GM13976 (cell line): ENCODE data around the gene BMERB1.

ENCODE experiments used
- DNase-seq: peaks from one replicate; pipeline ENCODE4 v3.0.0; 2012; ENCODE audit warnings: low spot score
- CTCF ChIP-seq: IDR thresholded peaks from 2 replicates; pipeline ENCODE4 v1.5.1; 2012; ENCODE audit warnings: borderline replicate concordance, mild to moderate bottlenecking; ENCODE audit not compliant: insufficient read depth; ENCODE audit errors: extremely low read depth, missing control alignments, control extremely low read depth
- in situ Hi-C: fragments of 300-500 bp; cut with MboI; formaldehyde crosslinking; loops from one replicate; pipeline ENCODE4 v1.12.0; 2022; ENCODE audit warnings: low sequenced_read_pairs, mixed read lengths, inconsistent platforms; ENCODE audit not compliant: unreplicated experiment

The BMERB1 gene

GRCh38 chr16:15492091-15492740 lies 57.8 kb downstream of the BMERB1 start:
- no peak for TF ChIP-seq CTCF
- in situ Hi-C loops = no loop called here
- DNase-seq = no peak

DNA sequence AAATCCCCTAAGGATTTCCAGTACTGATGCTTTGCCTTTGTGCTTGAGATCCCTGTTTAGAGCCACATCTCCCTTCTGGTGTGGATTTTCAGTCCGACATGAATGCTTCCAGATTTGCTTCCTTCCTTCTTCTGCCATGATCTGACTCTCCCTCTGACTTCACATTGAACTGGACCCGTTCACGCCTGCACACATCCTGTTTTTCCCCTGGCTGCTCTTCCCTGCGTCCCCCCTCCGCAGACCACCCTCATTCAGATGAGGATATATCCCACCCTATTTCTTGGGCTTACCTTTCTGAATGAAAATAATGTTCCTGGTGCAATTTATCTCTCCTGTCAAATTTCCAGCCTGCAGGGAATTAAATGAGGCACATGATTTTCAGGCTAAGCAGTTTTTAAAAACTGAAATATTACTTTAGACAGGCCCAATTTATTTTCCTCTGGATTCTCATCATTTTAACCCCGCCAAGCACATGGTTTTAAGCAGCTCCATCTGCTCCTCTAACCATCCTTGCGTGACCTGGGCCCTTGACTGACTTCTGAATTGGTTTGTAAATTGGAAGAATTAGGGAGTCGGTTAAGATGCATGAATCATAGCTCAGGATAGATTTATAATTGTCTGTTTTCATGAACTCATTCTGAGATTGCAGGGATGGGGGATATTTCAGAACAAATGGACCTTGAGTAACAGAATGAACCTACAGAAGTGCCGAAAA lies 59.2 kb downstream of the BMERB1 start:
- no peak for TF ChIP-seq CTCF
- in situ Hi-C loops = no loop called here
- no peak for DNase-seq

- in situ Hi-C loops = no loop called here
- DNase-seq = no peak
- no peak for TF ChIP-seq CTCF
These were observed 59.8 kb downstream of the BMERB1 start for GRCh38 chr16:15494236-15494635.

- no peak for TF ChIP-seq CTCF
- in situ Hi-C loops = no loop called here
- no peak for DNase-seq
These were observed 61.5 kb downstream of the BMERB1 start for GRCh38 chr16:15495898-15496297.

DNA sequence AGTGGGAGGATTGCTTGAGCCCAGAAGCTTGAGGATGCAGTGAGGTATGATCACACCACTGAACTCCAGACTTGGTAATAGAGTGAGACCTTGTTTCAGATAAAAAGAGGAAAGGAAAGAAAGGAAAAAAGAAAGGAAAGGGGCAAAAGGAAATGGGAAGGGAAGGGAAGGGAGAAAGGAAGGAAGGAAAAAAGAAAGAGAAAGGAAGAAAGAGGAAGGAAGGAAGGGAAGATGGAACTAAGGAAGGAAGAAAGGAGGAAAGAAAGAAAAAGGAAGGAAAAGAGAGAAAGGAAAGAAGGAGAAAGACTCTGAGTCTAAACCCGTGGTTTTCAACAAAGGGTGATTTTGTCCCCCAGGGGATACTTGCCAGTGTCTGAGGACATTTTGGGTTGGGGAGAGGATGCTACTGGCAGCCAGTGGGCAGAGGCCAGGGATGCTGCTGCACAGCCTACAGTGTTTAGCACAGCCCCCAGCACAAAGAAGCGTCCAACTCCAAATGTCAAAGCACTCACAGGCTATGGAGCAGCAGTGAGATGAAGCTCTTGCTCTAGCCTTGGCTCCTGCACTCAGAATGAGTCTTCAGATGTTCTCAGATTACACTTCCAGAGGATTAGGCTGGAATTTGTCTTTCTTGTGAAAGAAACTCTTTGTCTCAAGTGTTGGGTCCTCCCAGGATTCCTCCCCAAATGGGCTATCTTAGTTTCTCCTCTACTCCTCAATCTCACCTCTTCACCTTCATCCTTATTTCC lies 64.2 kb downstream of the BMERB1 start:
- TF ChIP-seq CTCF = no peak
- in situ Hi-C loops = no loop called here
- no peak for DNase-seq

DNA sequence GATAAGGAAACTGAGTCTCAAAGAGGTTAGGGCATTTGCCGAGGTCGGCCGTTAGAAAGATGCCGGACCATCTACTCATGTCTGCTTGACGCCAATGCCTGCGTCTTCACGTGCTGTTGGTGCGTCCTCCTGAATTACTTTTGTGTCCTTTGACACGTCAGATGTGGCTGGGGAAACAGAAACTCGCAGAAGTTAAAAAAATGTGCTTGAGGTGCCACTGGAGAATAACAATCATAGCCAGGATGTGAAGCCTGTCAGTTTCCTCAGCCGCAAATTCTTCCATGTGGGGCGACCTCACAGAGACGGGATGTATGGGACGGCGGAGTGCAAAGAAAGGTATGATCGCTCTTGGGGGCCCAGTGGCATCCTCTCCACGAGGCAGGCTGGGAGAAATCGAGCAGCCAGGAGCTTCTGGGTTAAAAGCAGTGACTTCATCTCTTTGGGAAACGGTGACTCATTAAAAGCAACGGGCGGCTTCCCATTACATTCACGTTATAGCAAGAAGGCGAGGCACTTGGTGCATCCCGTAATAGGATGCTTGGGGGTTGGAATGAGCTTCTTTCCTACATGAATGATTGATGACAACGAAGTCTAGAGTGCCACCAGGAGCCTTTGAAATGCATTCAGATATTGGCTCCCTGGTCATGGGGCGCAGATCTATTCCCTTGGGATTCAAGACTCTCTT lies 67.8 kb downstream of the BMERB1 start:
- no peak for TF ChIP-seq CTCF
- DNase-seq = no peak
- in situ Hi-C loops = no loop called here
